GM12878 (cell line): ENCODE data around the gene KLHL30. TPM values are rescaled to one million over a fixed set of nuclear protein-coding genes. Genes with fewer than 3 reads are reported as not detected.

Experiments used
- CBFB ChIP-seq: IDR thresholded peaks from 2 replicates; pipeline ENCODE4 v1.6.1; 2016; ENCODE audit warnings: antibody characterized with exemption, low read depth
- CBX5 ChIP-seq: sonication (generic); IDR thresholded peaks from 2 replicates; pipeline ENCODE4 v1.6.1; 2016; ENCODE audit warnings: low read depth, moderate library complexity, mild to moderate bottlenecking, inconsistent platforms
- CHD4 ChIP-seq: fragments of 200-600 bp; sonication (generic); IDR thresholded peaks from 2 replicates; pipeline ENCODE4 v1.6.1; 2016; ENCODE audit warnings: mild to moderate bottlenecking
- CREM ChIP-seq: IDR thresholded peaks from 2 replicates; pipeline ENCODE4 v1.6.1; 2014; ENCODE audit warnings: antibody characterized with exemption, low read depth
- EED ChIP-seq: sonication (generic); IDR thresholded peaks from 2 replicates; pipeline ENCODE4 v1.6.1; 2016; ENCODE audit warnings: antibody characterized with exemption, low read depth
- FOXM1 ChIP-seq: IDR thresholded peaks from 2 replicates; pipeline ENCODE4 v1.6.1; 2012; ENCODE audit warnings: low read depth, mild to moderate bottlenecking, inconsistent platforms, low read length, moderate library complexity
- JUND ChIP-seq: IDR thresholded peaks from 2 replicates; pipeline ENCODE4 v1.6.1; 2012; ENCODE audit warnings: low read depth, mild to moderate bottlenecking, low read length, improper control_type of control experiment, moderate library complexity
- MEF2A ChIP-seq: IDR thresholded peaks from 2 replicates; pipeline ENCODE4 v1.6.1; 2011; ENCODE audit warnings: low read depth, mild to moderate bottlenecking, low read length, moderate library complexity; ENCODE audit not compliant: insufficient read depth
- MYB ChIP-seq: fragments of 150-350 bp; IDR thresholded peaks from 2 replicates; pipeline ENCODE4 v1.6.1; 2014; ENCODE audit warnings: mild to moderate bottlenecking, low read depth, low read length, borderline replicate concordance
- NBN ChIP-seq: fragments of 450-650 bp; IDR thresholded peaks from 2 replicates; pipeline ENCODE4 v1.6.1; 2016
- NFIC ChIP-seq: IDR thresholded peaks from 2 replicates; pipeline ENCODE4 v1.6.1; 2012; ENCODE audit warnings: low read depth, mild to moderate bottlenecking, inconsistent platforms, low read length, moderate library complexity
- NFYA ChIP-seq: IDR thresholded peaks from 2 replicates; pipeline ENCODE4 v1.6.1; 2011; ENCODE audit warnings: low read depth, mild to moderate bottlenecking, low read length, improper control_type of control experiment, borderline replicate concordance
- NR2F1 ChIP-seq: fragments of 450-650 bp; conservative IDR thresholded peaks from 2 replicates; pipeline ENCODE4 v1.6.1; 2017; ENCODE audit warnings: mild to moderate bottlenecking
- NRF1 ChIP-seq: conservative IDR thresholded peaks from 2 replicates; pipeline ENCODE4 v1.6.1; 2011; ENCODE audit warnings: mild to moderate bottlenecking, low read depth, low read length, improper control_type of control experiment
- PML ChIP-seq: IDR thresholded peaks from 2 replicates; pipeline ENCODE4 v1.6.1; 2012; ENCODE audit warnings: low read length, inconsistent platforms
- POLR2AphosphoS5 ChIP-seq: IDR thresholded peaks from 2 replicates; pipeline ENCODE4 v1.6.1; 2011; ENCODE audit warnings: mild to moderate bottlenecking, low read length, inconsistent platforms
- RAD51 ChIP-seq: fragments of 450-650 bp; IDR thresholded peaks from 2 replicates; pipeline ENCODE4 v1.6.1; 2016; ENCODE audit warnings: moderate library complexity, mild to moderate bottlenecking, inconsistent platforms
- SMC3 ChIP-seq: IDR thresholded peaks from 2 replicates; pipeline ENCODE4 v1.6.1; 2011; ENCODE audit warnings: low read length, improper control_type of control experiment, borderline replicate concordance
- SPI1 ChIP-seq: IDR thresholded peaks from 2 replicates; pipeline ENCODE4 v1.6.1; 2011; ENCODE audit warnings: low read depth, mild to moderate bottlenecking, low read length, moderate library complexity, borderline replicate concordance; ENCODE audit not compliant: insufficient read depth
- STAT3 ChIP-seq: IDR thresholded peaks from 2 replicates; pipeline ENCODE4 v1.6.1; 2011; ENCODE audit warnings: low read depth, low read length, improper control_type of control experiment
- TARDBP ChIP-seq: IDR thresholded peaks from 2 replicates; pipeline ENCODE4 v1.6.1; 2016; ENCODE audit warnings: borderline replicate concordance
- TCF12 ChIP-seq: IDR thresholded peaks from 2 replicates; pipeline ENCODE4 v1.6.1; 2011; ENCODE audit warnings: low read depth, mild to moderate bottlenecking, low read length
- TCF3 ChIP-seq: IDR thresholded peaks from 2 replicates; pipeline ENCODE4 v1.6.1; 2012; ENCODE audit warnings: low read depth, mild to moderate bottlenecking, low read length, borderline replicate concordance; ENCODE audit not compliant: insufficient read depth
- YY1 ChIP-seq: IDR thresholded peaks from 2 replicates; pipeline ENCODE4 v1.6.1; 2011; ENCODE audit warnings: low read depth, mild to moderate bottlenecking, low read length
- ZNF274 ChIP-seq: IDR thresholded peaks from one replicate; pipeline ENCODE4 v1.8.0; 2011; ENCODE audit not compliant: insufficient read length, insufficient read depth
- polyA plus RNA-seq, 11 experiments: library from polyadenylated mRNA; depleted of rRNA in 4 of 11; unstranded in 6 of 11; stranded (reverse) in 5 of 11; fragments of >200 nt; fragmentation: Nextera tagmentation in 4 of 11; fragmentation: Illumina TruSeq in 1 of 11; extraction: Ambion mirVana in 4 of 11; extraction: Trizol in 1 of 11; gene quantifications; 1 replicate in 1 of 11; 2 replicates in 10 of 11; pipeline versions ENCODE4 v1.2.1 to v1.2.3, GENCODE V29; 2011 to 2016; ENCODE audit warnings: inconsistent platforms in 2 of 11, missing spikeins in 2 of 11, low read depth in 1 of 11
- total RNA-seq, 4 experiments: library from RNA; depleted of rRNA in 3 of 4; stranded (reverse); fragments of >200 nt in 3 of 4; fragmentation: Illumina TruSeq in 1 of 4; extraction: Trizol in 1 of 4; gene quantifications; 2 replicates each; pipeline versions ENCODE4 v1.2.1 to v1.2.3, GENCODE V29; 2013 to 2021
- TF ChIP-seq, protein P1 (sequence below): fragments of 450-650 bp; IDR thresholded peaks from 2 replicates; pipeline ENCODE4 v1.6.1; 2017; ENCODE audit warnings: borderline replicate concordance
- TF ChIP-seq, protein P2 (sequence below): fragments of 450-650 bp; IDR thresholded peaks from 2 replicates; pipeline ENCODE4 v1.6.1; 2016; ENCODE audit warnings: mild to moderate bottlenecking
- TF ChIP-seq, protein P3 (sequence below): fragments of 450-650 bp; formaldehyde crosslinking; IDR thresholded peaks from 2 replicates; pipeline ENCODE4 v1.4.0; 2020; ENCODE audit warnings: mild to moderate bottlenecking, moderate library complexity

The KLHL30 gene
- total and polyA plus RNA-seq, 10 of the 15 experiments (the other 5 are each of a cell fraction or from before 2014, with no cell fraction given): 0.03 TPM; not detected in 9

DNA sequence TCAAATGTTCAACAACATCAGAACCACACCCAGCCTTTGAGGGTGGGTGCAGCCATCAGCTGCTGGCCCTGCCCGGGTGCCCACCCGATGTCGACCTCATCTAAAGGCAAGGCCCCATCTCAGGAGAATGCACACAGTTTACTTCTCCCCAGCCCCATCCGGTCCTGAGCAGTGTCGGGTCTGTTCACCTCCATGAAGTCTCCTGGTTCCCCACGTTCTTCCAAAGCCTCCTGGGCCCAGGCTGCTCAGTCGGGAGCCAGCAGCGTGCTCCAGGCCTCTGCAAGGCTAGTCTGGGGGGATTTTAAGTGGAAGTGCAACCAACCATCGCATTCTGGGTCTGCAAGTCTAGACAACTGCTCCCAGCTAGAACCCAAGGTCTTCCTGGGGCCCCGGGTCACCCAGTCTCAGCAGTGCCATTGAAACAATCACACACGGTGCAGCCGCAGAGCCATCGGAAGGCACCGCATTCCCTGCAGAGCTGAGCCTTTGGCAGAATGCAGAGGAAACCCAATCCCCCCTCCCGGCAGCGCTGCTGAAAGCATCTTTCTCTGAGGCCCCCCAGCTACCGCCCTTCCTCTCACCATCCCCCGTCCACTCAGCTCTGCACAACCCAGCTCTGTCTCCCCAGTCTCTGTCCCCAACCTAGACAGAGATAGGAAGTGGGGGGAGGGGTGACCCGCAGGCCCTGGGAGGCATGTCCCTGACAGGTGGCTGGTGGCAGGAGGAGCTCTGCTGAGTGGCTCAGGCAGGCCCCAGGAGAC, 29.9 kb upstream of the KLHL30 start (continued):
- TF ChIP-seq CBX5 (no peak), MYB (no peak), FOXM1 (no peak), NFYA (no peak), TARDBP (no peak), TCF3 (peak; percentile 86), SPI1 (peak; percentile 34; the same call in 1 of the 2 replicates), CBFB (no peak), JUND (no peak), NFIC (no peak), MEF2A (no peak), ZNF274 (no peak), TCF12 (peak; percentile 84), STAT3 (no peak), RAD51 (no peak), POLR2AphosphoS5 (no peak), NRF1 (no peak), PML (no peak), NR2F1 (peak; percentile 86), SMC3 (0 out of 2 replicates have a peak, but pooled peaks have one; percentile 16), CHD4 (no peak), EED (0 out of 2 replicates have a peak, but pooled peaks have one; percentile 32), CREM (no peak), NBN (0 out of 2 replicates have a peak, but pooled peaks have one; percentile 34), YY1 (no peak)
- TF ChIP-seq, protein P1, sequence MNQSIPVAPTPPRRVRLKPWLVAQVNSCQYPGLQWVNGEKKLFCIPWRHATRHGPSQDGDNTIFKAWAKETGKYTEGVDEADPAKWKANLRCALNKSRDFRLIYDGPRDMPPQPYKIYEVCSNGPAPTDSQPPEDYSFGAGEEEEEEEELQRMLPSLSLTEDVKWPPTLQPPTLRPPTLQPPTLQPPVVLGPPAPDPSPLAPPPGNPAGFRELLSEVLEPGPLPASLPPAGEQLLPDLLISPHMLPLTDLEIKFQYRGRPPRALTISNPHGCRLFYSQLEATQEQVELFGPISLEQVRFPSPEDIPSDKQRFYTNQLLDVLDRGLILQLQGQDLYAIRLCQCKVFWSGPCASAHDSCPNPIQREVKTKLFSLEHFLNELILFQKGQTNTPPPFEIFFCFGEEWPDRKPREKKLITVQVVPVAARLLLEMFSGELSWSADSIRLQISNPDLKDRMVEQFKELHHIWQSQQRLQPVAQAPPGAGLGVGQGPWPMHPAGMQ: no peak
- TF ChIP-seq, protein P2, sequence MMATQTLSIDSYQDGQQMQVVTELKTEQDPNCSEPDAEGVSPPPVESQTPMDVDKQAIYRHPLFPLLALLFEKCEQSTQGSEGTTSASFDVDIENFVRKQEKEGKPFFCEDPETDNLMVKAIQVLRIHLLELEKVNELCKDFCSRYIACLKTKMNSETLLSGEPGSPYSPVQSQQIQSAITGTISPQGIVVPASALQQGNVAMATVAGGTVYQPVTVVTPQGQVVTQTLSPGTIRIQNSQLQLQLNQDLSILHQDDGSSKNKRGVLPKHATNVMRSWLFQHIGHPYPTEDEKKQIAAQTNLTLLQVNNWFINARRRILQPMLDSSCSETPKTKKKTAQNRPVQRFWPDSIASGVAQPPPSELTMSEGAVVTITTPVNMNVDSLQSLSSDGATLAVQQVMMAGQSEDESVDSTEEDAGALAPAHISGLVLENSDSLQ: no peak
- TF ChIP-seq, protein P3, sequence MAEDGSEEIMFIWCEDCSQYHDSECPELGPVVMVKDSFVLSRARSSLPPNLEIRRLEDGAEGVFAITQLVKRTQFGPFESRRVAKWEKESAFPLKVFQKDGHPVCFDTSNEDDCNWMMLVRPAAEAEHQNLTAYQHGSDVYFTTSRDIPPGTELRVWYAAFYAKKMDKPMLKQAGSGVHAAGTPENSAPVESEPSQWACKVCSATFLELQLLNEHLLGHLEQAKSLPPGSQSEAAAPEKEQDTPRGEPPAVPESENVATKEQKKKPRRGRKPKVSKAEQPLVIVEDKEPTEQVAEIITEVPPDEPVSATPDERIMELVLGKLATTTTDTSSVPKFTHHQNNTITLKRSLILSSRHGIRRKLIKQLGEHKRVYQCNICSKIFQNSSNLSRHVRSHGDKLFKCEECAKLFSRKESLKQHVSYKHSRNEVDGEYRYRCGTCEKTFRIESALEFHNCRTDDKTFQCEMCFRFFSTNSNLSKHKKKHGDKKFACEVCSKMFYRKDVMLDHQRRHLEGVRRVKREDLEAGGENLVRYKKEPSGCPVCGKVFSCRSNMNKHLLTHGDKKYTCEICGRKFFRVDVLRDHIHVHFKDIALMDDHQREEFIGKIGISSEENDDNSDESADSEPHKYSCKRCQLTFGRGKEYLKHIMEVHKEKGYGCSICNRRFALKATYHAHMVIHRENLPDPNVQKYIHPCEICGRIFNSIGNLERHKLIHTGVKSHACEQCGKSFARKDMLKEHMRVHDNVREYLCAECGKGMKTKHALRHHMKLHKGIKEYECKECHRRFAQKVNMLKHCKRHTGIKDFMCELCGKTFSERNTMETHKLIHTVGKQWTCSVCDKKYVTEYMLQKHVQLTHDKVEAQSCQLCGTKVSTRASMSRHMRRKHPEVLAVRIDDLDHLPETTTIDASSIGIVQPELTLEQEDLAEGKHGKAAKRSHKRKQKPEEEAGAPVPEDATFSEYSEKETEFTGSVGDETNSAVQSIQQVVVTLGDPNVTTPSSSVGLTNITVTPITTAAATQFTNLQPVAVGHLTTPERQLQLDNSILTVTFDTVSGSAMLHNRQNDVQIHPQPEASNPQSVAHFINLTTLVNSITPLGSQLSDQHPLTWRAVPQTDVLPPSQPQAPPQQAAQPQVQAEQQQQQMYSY (CRISPR knock-in tag): no peak
